IMR-90 (cell line): ENCODE data around the gene SASS6.

ENCODE experiments used
- CEBPB ChIP-seq: IDR thresholded peaks from 2 replicates; pipeline ENCODE4 v1.6.1; 2012; ENCODE audit warnings: low read depth, low read length, improper control_type of control experiment
- MAFK ChIP-seq: IDR thresholded peaks from 2 replicates; pipeline ENCODE4 v1.6.1; 2012; ENCODE audit warnings: low read depth, low read length, improper control_type of control experiment
- MXI1 ChIP-seq: IDR thresholded peaks from 2 replicates; pipeline ENCODE4 v1.6.1; 2012; ENCODE audit warnings: low read depth, mild to moderate bottlenecking, low read length, moderate library complexity, borderline replicate concordance
- NFE2L2 ChIP-seq: fragments of 150-350 bp; IDR thresholded peaks from 2 replicates; pipeline ENCODE4 v1.6.1; 2016; ENCODE audit warnings: low read depth, mild to moderate bottlenecking, low read length
- POLR2A ChIP-seq: IDR thresholded peaks from 2 replicates; pipeline ENCODE4 v1.6.1; 2012; ENCODE audit warnings: mild to moderate bottlenecking, low read depth, low read length
- TF ChIP-seq, protein P1 (sequence below): conservative IDR thresholded peaks from 2 replicates; pipeline ENCODE4 v1.5.1; 2012; ENCODE audit warnings: mild to moderate bottlenecking, low read depth, low read length, improper control_type of control experiment

DNA sequence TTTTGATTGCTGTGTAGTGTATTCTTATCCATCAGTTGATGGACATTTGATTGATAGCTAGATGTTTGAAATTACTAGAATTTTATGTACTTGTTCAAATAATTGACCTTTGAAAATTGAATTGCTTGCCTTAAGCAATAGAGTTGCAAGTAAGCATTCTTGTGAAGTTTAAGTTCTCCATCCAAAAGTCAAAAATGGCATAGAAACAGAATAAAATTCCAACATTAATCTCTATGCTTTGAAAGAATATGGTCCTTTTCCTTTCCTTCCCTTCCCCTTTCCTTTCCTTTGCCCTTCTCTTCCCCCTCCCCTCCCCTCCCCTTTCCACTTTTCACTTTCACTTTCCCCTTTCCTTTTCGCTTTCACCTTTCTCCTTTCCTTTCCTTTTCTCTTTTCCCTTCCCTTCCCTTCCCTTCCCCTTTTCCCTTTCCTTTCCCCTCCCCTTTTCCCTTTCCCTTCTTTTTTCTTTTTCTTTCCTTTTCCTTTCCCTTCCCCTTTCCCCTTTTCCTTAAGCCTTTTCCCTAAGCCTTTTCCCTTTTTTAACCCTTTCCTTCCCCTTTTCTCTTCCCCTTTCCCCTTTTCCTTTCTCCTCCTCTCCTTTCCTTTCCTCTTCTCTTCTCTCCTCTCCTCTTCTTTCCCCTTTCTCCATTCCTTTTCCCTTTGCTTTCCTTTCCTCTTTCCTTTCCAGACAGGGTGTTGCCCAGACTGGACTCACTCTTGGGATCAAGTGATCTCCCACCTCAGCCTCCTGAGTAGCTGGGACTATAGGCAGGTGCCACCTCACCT is 67.4 kb downstream of the SASS6 start:
- TF ChIP-seq POLR2A (no peak), CEBPB (no peak), NFE2L2 (no peak), MXI1 (no peak), MAFK (no peak)
- TF ChIP-seq, protein P1, sequence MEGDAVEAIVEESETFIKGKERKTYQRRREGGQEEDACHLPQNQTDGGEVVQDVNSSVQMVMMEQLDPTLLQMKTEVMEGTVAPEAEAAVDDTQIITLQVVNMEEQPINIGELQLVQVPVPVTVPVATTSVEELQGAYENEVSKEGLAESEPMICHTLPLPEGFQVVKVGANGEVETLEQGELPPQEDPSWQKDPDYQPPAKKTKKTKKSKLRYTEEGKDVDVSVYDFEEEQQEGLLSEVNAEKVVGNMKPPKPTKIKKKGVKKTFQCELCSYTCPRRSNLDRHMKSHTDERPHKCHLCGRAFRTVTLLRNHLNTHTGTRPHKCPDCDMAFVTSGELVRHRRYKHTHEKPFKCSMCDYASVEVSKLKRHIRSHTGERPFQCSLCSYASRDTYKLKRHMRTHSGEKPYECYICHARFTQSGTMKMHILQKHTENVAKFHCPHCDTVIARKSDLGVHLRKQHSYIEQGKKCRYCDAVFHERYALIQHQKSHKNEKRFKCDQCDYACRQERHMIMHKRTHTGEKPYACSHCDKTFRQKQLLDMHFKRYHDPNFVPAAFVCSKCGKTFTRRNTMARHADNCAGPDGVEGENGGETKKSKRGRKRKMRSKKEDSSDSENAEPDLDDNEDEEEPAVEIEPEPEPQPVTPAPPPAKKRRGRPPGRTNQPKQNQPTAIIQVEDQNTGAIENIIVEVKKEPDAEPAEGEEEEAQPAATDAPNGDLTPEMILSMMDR = no peak
